GM12865 (cell line): ENCODE results near the gene MED15.
"Not testable (repeated sequence)": the region's sequence is repeated elsewhere in the genome, so short reads cannot be mapped to it uniquely, and the experiment has no call there.

ENCODE experiments used
- DNase-seq: peaks from one replicate; pipeline ENCODE4 v3.0.0; 2010; ENCODE audit warnings: low read depth
- H3K4me3 ChIP-seq: 2 replicates; pipeline ENCODE4 v1.5.1; 2011; ENCODE audit warnings: mild to moderate bottlenecking, low read depth, low read length, control low read depth
- TF ChIP-seq, protein P1 (sequence below): IDR thresholded peaks from 2 replicates; pipeline ENCODE4 v1.5.1; 2011; ENCODE audit warnings: low read length, control low read depth, low read depth, inconsistent platforms; ENCODE audit not compliant: insufficient read depth; ENCODE audit errors: missing control alignments

MED15 gene

DNA sequence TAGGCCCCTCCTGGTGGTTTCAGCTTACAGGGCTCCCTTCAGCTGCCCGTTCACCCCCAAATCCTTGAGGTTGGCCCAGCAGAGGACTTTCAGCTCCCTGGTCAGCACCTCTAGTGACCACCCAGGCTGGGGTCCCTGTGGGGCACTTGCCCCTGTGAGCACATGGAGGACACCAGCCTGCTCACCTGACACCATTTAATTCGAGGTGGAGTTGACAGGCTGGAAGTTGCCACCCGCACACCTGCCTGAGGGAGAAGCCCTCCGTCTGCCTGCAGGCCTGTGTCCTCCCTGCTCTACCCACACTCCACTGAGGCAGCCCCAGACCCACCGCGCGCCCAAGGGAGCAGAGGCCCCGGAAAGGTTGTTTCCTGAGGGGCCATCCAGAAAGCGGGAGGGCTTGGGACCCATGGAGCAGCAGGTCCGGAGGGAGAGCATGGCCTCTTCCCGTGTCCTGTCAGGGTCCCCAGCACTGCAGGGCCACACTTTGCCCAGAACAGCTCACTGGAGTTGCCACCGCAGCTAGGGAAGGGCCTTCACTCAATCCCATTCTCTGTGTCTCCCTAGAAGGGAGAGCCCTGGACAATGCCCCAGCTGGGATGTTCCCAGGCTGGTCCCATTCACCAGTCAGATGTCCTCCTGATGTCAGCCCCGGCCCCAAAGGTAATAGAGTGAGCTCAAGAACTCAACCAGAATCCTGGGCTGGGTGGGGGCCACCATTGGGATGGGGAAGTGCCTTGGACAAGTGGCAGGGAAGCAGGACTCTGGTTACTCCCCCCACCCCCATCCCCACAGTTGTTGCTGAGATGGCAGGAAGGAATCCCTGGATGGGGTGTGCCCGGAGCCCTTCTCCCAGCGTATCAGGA lies 82.4 kb downstream of the MED15 start:
- no peak for DNase-seq
- TF ChIP-seq, protein P1, sequence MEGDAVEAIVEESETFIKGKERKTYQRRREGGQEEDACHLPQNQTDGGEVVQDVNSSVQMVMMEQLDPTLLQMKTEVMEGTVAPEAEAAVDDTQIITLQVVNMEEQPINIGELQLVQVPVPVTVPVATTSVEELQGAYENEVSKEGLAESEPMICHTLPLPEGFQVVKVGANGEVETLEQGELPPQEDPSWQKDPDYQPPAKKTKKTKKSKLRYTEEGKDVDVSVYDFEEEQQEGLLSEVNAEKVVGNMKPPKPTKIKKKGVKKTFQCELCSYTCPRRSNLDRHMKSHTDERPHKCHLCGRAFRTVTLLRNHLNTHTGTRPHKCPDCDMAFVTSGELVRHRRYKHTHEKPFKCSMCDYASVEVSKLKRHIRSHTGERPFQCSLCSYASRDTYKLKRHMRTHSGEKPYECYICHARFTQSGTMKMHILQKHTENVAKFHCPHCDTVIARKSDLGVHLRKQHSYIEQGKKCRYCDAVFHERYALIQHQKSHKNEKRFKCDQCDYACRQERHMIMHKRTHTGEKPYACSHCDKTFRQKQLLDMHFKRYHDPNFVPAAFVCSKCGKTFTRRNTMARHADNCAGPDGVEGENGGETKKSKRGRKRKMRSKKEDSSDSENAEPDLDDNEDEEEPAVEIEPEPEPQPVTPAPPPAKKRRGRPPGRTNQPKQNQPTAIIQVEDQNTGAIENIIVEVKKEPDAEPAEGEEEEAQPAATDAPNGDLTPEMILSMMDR = no peak
- no peak overlapping the region for H3K4me3 ChIP-seq

DNA sequence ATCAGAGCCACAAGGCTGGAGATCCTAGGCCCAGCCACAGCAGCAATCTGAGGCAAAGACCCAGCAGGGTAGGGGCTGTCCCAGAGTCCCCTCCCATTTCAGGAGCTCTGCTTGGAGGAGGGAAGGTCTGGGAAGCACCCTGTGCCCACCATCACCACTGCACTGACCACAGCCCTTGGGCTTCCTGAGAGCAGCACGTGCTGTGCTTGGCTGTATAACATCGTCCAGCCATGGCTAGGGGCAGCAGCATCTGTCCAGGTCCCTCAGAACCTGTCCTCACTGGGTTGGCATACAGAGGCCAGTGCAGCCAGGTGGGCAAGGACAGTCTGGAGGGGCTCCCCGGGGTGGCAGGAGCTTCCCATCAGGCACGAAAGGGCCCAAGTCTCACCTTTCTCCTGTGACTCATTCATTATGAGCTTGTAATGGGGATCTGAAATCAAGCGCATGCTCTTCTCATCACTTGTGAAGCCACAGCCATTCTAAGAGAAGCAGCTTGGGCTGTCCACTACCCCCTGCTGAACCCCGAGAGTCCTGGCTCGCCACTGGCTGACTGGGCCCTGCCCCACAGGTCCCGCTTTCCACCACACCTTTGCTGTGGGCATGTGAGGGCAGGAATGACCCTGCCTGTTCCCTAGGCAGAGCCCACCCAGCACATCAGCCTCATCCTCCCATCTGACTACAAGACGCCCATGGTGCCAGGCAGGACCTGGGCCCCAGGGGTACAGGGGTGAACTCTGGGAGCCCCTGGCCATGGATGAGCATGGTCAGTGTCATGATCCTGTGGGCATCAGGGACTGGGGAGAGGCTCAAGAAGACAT lies 83.3 kb downstream of the MED15 start:
- DNase-seq = no peak
- no peak overlapping the region for H3K4me3 ChIP-seq
- TF ChIP-seq, protein P1 = no peak

DNA sequence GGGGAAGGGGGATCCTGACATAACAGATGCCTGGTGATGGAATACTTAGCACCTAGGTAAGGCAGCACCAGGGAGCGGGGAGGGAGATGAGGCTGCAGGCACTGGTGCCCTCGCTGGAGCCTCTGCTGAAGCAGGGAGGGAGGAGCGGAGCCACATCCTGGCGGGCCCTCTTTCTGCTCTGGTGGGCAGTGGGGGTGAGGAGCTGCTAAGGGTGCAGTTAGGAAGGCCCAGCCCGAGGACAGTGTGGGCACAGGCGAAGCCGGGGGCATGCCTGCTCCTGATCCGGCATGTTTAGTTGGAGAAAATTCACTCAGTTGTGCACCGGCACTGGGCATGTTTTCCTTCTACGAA lies 83.9 kb downstream of the MED15 start:
- DNase-seq = no peak
- H3K4me3 ChIP-seq = no peak overlapping the region
- TF ChIP-seq, protein P1 = no peak

DNA sequence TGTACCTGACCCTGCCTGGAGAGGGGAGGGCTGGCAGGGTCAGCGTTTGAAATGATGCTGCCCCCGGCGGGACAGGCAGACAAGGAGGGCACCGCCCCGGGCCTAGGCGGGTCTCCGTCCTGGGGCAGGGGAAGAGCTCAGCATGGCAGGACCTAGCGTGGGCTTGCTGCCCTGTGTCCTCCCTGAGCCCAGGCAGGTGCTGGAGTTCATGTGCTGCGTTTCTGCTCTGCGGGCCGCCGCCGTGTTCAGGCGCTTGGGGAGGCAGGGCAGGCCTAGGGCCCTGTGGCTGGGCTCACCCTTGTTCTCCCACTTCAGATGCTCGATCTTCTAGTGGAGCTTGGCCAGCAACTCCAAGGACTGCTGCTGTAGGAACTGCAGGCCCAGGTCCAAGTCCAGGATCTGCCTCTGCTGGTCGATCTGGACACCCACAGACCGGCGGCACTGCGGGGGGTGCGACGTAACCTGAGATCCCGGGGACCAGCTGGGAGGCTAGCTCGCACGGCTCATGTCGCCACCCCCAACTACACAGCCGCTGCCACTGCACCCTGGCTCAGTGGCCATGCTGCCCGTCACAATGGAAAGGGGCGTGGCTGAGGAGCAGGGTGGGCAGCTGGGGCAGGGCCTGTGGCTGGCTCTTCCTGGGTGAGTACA lies 84.4 kb downstream of the MED15 start:
- DNase-seq = no peak
- no peak overlapping the region for H3K4me3 ChIP-seq
- TF ChIP-seq, protein P1 = no peak

DNA sequence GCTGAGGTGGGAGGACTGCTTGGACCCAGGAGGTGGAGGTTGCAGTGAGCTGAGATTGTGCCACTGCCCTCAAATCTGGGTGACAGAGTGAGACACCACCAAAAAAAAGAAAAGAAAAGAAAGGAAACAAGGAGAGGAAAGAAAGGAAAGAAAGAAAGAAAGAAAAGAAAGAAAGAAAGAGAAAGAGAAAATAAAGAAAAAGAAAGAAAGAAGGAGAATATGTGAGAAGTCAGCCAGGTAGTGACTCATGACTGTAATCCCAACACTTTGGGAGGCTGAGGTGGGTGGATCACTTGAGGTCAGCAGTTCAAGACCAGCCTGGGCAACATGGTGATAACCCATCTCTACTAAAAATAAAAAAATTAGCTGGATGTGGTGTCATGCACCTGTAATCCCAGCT lies 86.6 kb downstream of the MED15 start:
- not testable (repeated sequence) for H3K4me3 ChIP-seq, DNase-seq

DNA sequence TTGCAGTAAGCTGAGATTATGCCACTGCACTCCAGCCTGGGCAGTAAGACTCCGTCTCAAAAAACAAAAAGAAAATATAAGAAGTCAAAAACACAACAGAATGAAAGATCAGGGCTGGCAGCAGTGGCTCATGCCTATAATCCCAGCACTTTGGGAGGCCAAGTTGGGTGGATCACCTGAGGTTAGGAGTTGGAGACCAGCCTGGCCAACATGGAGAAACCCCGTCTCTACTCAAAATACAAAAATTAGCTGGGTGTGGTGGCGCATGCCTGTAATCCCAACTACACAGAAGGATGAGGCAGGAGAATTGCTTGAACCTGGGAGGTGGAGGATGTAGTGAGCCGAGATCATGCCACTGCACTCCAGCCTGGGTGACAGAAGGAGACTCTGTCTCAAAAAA lies 87.1 kb downstream of the MED15 start:
- not testable (repeated sequence) for H3K4me3 ChIP-seq, DNase-seq

DNA sequence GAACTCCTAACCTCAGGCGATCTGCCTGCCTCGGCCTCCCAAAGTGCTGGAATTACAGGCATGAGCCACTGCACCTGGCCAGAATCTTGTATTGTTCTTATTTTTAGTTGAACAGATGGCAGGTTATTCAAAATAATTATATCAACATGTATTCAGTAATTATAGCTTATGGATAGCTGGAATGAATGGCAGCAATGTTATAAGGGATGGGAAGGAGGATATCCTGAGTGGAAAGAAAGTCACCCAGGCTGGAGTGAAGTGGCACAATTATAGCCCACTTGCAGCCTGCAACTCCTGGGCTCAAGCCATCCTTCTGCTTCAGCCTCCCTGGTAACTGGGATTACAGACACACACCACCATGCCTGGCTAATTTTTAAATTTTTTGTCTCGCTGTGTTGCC lies 88.1 kb downstream of the MED15 start:
- TF ChIP-seq, protein P1 = no peak
- DNase-seq = no peak
- H3K4me3 ChIP-seq = no peak overlapping the region
